ENCODE measurements around the gene LRRC3C. TPM values are rescaled to one million over a fixed set of nuclear protein-coding genes. Genes with fewer than 3 reads are reported as not detected.
A peak's percentile ranks its signal among the peaks of the same experiment; 100 is the strongest.
"Not testable (repeated sequence)": the region's sequence is repeated elsewhere in the genome, so short reads cannot be mapped to it uniquely, and the experiment has no call there.

The LRRC3C gene, protein sequence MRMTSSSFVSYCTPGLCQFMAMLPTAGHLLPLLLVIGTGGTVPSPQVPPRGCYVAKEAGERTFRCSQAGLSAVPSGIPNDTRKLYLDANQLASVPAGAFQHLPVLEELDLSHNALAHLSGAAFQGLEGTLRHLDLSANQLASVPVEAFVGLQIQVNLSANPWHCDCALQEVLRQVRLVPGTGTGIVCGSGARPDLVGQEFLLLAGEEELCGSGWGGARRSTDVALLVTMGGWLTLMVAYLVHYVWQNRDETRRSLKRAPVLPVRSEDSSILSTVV
- not detected for total RNA-seq

- Histone ChIP-seq H3K27ac (peak within 1 kb of the TSS; percentile 97 to 98), H3K27me3 (replicated peaks; ENCODE audit: insufficient read depth) (no peaks in the 10 kb centered on the region), H3K4me3 (peak within 1 kb of the TSS; percentile 93), H3K4me1 (ENCODE audit: control insufficient read depth in 1 of 2, low read depth in 2 of 2) (peaks cover 12 to 46% of the 10 kb centered on the region in 2 donors), H3K36me3 (peaks cover 12% of the 10 kb centered on the region), H3K9me3 (no peaks in the 10 kb centered on the region)
- peak; percentile 67 for DNase-seq (ENCODE audit: low spot score)
- peak; percentile 70 for ATAC-seq (ENCODE audit: insufficient number of reproducible peaks, low FRiP score, low read depth)
- no peak for TF ChIP-seq CTCF (IDR thresholded peaks at IDR 0.05)
Measured at GRCh38 chr17:39927101-39927928, at the start of gene LRRC3C, which contains the start of gene ORMDL3. Gene LRRC3C (plus strand): TSS chr17:39927732. CDS start chr17:39941524, 13,792 bp downstream. Gene ORMDL3 (minus strand): TSS chr17:39927601. CDS start chr17:39924203, 3,398 bp downstream.

GRCh38 chr17:39886102-39886501, 41.4 kb upstream of the LRRC3C start:
- H3K4me1 ChIP-seq (ENCODE audit: control insufficient read depth in 1 of 2, low read depth in 2 of 2); H3K9me3 ChIP-seq; H3K27me3 ChIP-seq (replicated peaks; ENCODE audit: insufficient read depth); H3K36me3 ChIP-seq; H3K4me3 ChIP-seq; DNase-seq (ENCODE audit: low spot score); H3K27ac ChIP-seq; ATAC-seq (ENCODE audit: insufficient number of reproducible peaks, low FRiP score, low read depth): not testable (repeated sequence)

DNA sequence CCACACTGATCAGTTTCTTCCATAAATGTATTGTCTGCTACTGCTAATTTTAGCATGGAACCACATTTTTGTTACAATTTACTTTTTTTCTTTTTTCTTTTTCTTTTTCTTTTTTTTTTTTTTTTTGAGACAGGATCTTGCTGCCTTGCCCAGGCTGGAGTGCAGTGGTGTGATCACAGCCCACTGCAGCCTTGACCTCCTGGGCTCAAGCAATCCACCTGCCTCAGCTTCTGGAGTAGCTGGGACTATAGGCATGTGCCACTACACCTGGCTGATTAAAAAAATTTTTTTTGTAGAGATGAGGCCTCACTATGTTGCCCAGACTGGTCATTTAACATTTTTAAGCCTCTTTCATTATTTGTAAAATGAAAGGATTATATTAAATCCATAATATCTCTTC, 40.5 kb upstream of the LRRC3C start:
- Histone ChIP-seq H3K4me3 (no peak overlapping the region), H3K27me3 (replicated peaks; ENCODE audit: insufficient read depth) (no peaks in the 10 kb centered on the region), H3K4me1 (ENCODE audit: control insufficient read depth in 1 of 2, low read depth in 2 of 2) (no peaks in the 10 kb centered on the region), H3K36me3 (no peaks in the 10 kb centered on the region), H3K27ac (no peak overlapping the region), H3K9me3 (no peaks in the 10 kb centered on the region)
- ATAC-seq (ENCODE audit: insufficient number of reproducible peaks, low FRiP score, low read depth) (no peak), DNase-seq (ENCODE audit: low spot score) (no peak)
- no peak for TF ChIP-seq CTCF (IDR thresholded peaks at IDR 0.05)

DNA sequence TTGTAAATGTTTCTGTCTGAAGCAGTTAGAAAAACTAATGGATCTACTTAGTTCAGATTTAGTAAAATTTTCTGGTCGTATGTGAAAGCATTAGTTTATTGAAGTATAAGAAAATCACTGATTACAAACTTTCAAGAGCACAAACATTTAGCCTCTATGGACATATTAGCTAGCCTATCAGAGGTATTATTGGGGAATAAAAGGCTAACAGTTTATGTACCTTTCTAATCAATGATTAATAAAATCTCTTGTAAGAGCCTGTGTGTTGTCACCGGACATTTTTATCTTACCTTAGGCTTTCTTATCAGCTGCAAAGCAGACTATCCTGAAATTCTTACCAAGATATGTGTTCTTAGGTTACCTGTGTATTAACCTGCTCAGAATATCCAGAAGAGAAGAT, 38.3 kb upstream of the LRRC3C start:
- Histone ChIP-seq H3K27me3 (replicated peaks; ENCODE audit: insufficient read depth) (no peaks in the 10 kb centered on the region), H3K9me3 (no peaks in the 10 kb centered on the region), H3K27ac (no peak overlapping the region), H3K4me3 (no peak overlapping the region), H3K4me1 (ENCODE audit: control insufficient read depth in 1 of 2, low read depth in 2 of 2) (no peaks in the 10 kb centered on the region), H3K36me3 (no peaks in the 10 kb centered on the region)
- ATAC-seq (ENCODE audit: insufficient number of reproducible peaks, low FRiP score, low read depth): no peak
- no peak for DNase-seq (ENCODE audit: low spot score)
- TF ChIP-seq CTCF (IDR thresholded peaks at IDR 0.05): no peak

- TF ChIP-seq CTCF (IDR thresholded peaks at IDR 0.05): no peak
- H3K27ac ChIP-seq: no peak overlapping the region
- no peaks in the 10 kb centered on the region for H3K36me3 ChIP-seq
- no peak overlapping the region for H3K4me3 ChIP-seq
- H3K4me1 ChIP-seq (ENCODE audit: control insufficient read depth in 1 of 2, low read depth in 2 of 2): no peaks in the 10 kb centered on the region
- no peaks in the 10 kb centered on the region for H3K27me3 ChIP-seq (replicated peaks; ENCODE audit: insufficient read depth)
- DNase-seq (ENCODE audit: low spot score) (no peak), ATAC-seq (ENCODE audit: insufficient number of reproducible peaks, low FRiP score, low read depth) (no peak)
- no peaks in the 10 kb centered on the region for H3K9me3 ChIP-seq
Measured at GRCh38 chr17:39894681-39895376, 32.7 kb upstream of the LRRC3C start.

All from thoracic aorta (tissue), 2 donors.